CD14-positive monocyte (primary cell): Measurements from ENCODE around the gene IGF2BP2. TPM values are rescaled to one million over a fixed set of nuclear protein-coding genes. Genes with fewer than 3 reads are reported as not detected.

Source experiments
- DNase-seq, 3 donors: peaks; one replicate each; pipeline ENCODE4 v3.0.0-alpha.2; 2011 to 2022
- H2AFZ ChIP-seq: 2 replicates; pipeline ENCODE4 v1.6.0; 2012; ENCODE audit warnings: mild to moderate bottlenecking, low read depth, low read length, inconsistent platforms; ENCODE audit not compliant: insufficient read depth, poor library complexity, severe bottlenecking
- H3K27ac ChIP-seq, 2 donors: 1 replicate in 1 of 2; 2 replicates in 1 of 2; pipeline ENCODE4 v1.5.1; 2012 to 2013; ENCODE audit warnings: low read length in 2 of 2, control low read depth in 1 of 2, inconsistent platforms in 1 of 2, low read depth in 1 of 2, mild to moderate bottlenecking in 1 of 2
- H3K27me3 ChIP-seq, 2 donors: one replicate each; pipeline versions ENCODE4 v1.6.0 to v1.6.1; 2011 to 2013; ENCODE audit warnings: low read length in 2 of 2; ENCODE audit not compliant: control insufficient read depth in 2 of 2, insufficient read depth in 2 of 2
- H3K36me3 ChIP-seq, 2 donors: replicated peaks in 1 of 2; 1 replicate in 1 of 2; 2 replicates in 1 of 2; pipeline versions ENCODE4 v1.5.1 to v1.6.1; 2012 to 2013; ENCODE audit warnings: low read length in 2 of 2, control low read depth in 1 of 2, inconsistent platforms in 1 of 2, mild to moderate bottlenecking in 1 of 2; ENCODE audit not compliant: insufficient read depth in 2 of 2, control insufficient read depth in 1 of 2
- H3K4me1 ChIP-seq, 2 donors: 1 replicate in 1 of 2; 2 replicates in 1 of 2; pipeline versions ENCODE4 v1.5.1 to v1.6.1; 2012 to 2013; ENCODE audit warnings: low read length in 2 of 2, control low read depth in 1 of 2, inconsistent platforms in 1 of 2, mild to moderate bottlenecking in 1 of 2, moderate library complexity in 1 of 2; ENCODE audit not compliant: insufficient read depth in 2 of 2, control insufficient read depth in 1 of 2
- H3K4me2 ChIP-seq: replicated peaks from 2 replicates; pipeline ENCODE3; 2012; ENCODE audit warnings: low read length, moderate library complexity, mild to moderate bottlenecking; ENCODE audit not compliant: poor library complexity, severe bottlenecking; ENCODE audit errors: extremely low read depth
- H3K4me3 ChIP-seq, 3 experiments: fragments of 200-600 bp in 1 of 3; sonication (generic) in 1 of 3; replicated peaks in 1 of 3; 1 replicate in 2 of 3; 2 replicates in 1 of 3; pipeline ENCODE4 v1.5.1; 2011 to 2013; ENCODE audit warnings: low read length in 3 of 3, mild to moderate bottlenecking in 3 of 3, control low read depth in 2 of 3, low read depth in 2 of 3, inconsistent platforms in 1 of 3, moderate library complexity in 1 of 3
- H3K79me2 ChIP-seq: 2 replicates; pipeline ENCODE4 v1.6.0; 2012; ENCODE audit warnings: mild to moderate bottlenecking, control low read depth, inconsistent platforms, low read length, moderate library complexity; ENCODE audit not compliant: insufficient read depth
- H3K9ac ChIP-seq: 2 replicates; pipeline ENCODE4 v1.6.0; 2017; ENCODE audit warnings: low read length, mild to moderate bottlenecking; ENCODE audit not compliant: insufficient read depth, poor library complexity, severe bottlenecking
- H3K9me3 ChIP-seq, 2 donors: replicated peaks in 1 of 2; 1 replicate in 1 of 2; 2 replicates in 1 of 2; pipeline versions ENCODE4 v1.5.1 to v1.6.1; 2012 to 2013; ENCODE audit warnings: low read length in 2 of 2, control low read depth in 1 of 2; ENCODE audit not compliant: control insufficient read depth in 1 of 2, insufficient read depth in 1 of 2
- H4K20me1 ChIP-seq: 2 replicates; pipeline ENCODE4 v1.6.0; 2012; ENCODE audit warnings: mild to moderate bottlenecking, low read length, control low read depth, moderate library complexity; ENCODE audit not compliant: insufficient read depth
- H3K27ac Mint-ChIP-seq, 7 donors: one replicate each; pipeline ENCODE4 v1.8.0; 2020; ENCODE audit warnings: mild to moderate bottlenecking in 7 of 7, mixed read lengths in 7 of 7, moderate library complexity in 6 of 7, inconsistent platforms in 2 of 7
- H3K27me3 Mint-ChIP-seq, 3 donors: one replicate each; pipeline ENCODE4 v1.8.0; 2021 to 2022; ENCODE audit warnings: low read depth in 3 of 3, mild to moderate bottlenecking in 3 of 3, mixed read lengths in 3 of 3, moderate library complexity in 3 of 3, inconsistent platforms in 1 of 3
- H3K36me3 Mint-ChIP-seq, 2 donors: one replicate each; pipeline ENCODE4 v1.8.0; 2020; ENCODE audit warnings: mixed read lengths in 2 of 2, inconsistent platforms in 1 of 2, mild to moderate bottlenecking in 1 of 2
- H3K4me1 Mint-ChIP-seq: one replicate; pipeline ENCODE4 v1.8.0; 2020; ENCODE audit warnings: mild to moderate bottlenecking, mixed read lengths
- H3K4me3 Mint-ChIP-seq, 2 donors: one replicate each; pipeline ENCODE4 v1.8.0; 2020; ENCODE audit warnings: mild to moderate bottlenecking in 2 of 2, mixed read lengths in 2 of 2, moderate library complexity in 1 of 2
- H3K9me3 Mint-ChIP-seq, 7 donors: one replicate each; pipeline ENCODE4 v1.8.0; 2020 to 2022; ENCODE audit warnings: mixed read lengths in 7 of 7, mild to moderate bottlenecking in 6 of 7, moderate library complexity in 6 of 7, inconsistent platforms in 2 of 7
- CTCF ChIP-seq: fragments of 200-600 bp; IDR thresholded peaks from one replicate; pipeline ENCODE4 v1.8.0; 2022; ENCODE audit warnings: antibody characterized with exemption, mild to moderate bottlenecking
- WGBS: methylation state at CpG from one replicate; pipeline ENCODE4 v1.1.5; 2013; ENCODE audit warnings: missing lambda C conversion rate; ENCODE audit not compliant: insufficient coverage; 5-methylcytosine and 5-hydroxymethylcytosine counted together
- intact Hi-C, 2 donors: fragments of 100-400 bp; cut with micrococcal nuclease; formaldehyde crosslinking; loops; one replicate each; pipeline versions ENCODE4 v1.15.0 to v1.15.1; 2023
- polyA plus RNA-seq, 3 donors: library from polyadenylated mRNA; depleted of rRNA in 1 of 3; unstranded in 2 of 3; stranded (reverse) in 1 of 3; fragments of 300-500 nt in 2 of 3; fragments of >200 nt in 1 of 3; fragmentation: Illumina TruSeq in 2 of 3; gene quantifications; 1 replicate in 2 of 3; 2 replicates in 1 of 3; pipeline ENCODE4 v1.2.3, GENCODE V29; 2012 to 2021

The IGF2BP2 gene
- polyA plus RNA-seq, 3 donors, result 0.78 to 2.8 (median 1.00) TPM

DNA sequence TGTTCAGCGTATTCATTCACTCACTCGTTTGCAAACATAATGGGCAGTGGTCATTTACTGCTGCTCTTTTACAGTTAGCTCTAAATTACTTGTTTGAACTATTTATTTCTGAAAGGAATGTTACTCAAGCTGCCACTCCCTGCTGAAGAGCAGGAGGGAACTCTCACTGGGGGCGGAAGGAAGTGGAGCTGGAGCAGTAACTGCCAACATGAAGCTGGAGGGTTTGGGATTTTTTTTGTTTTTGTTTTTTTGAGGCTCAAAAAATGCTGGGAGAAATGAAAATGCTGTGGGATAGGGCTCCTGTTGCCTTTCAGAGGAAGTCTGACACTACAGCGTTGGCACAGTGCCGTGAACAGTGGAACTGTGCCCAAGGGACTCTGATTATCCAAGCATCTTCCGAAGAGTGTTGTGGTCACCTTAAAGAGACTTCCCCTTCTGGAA lies 194.6 kb downstream of the IGF2BP2 start:
- WGBS, result 37% methylated on average over 3 of the region's 6 CpGs
- Histone ChIP-seq H3K9ac (no peak overlapping the region), H2AFZ (no peak overlapping the region), H3K27me3 (no peaks in the 10 kb centered on the region), H3K4me2 (no peak overlapping the region), H3K36me3 (peaks cover 34 to 52% of the 10 kb centered on the region in 2 donors), H3K9me3 (no peaks in the 10 kb centered on the region), H3K4me3 (no peak overlapping the region), H3K4me1 (peaks cover 7 to 9% of the 10 kb centered on the region in 2 donors), H3K27ac (peak overlapping the region in 1 of 2 donors; percentile 22), H3K79me2 (no peaks in the 10 kb centered on the region), H4K20me1 (no peaks in the 10 kb centered on the region)
- H3K27ac Mint-ChIP-seq, result peak overlapping the region in 4 of 7 donors; percentile 6 to 43 (median 26)
- intact Hi-C loops, result no loop called here
- TF ChIP-seq CTCF, result no peak
- no peaks in the 10 kb centered on the region for H3K9me3 Mint-ChIP-seq
- peaks cover 20% of the 10 kb centered on the region for H3K4me1 Mint-ChIP-seq
- peaks cover 0 to 2% (median 0%) of the 10 kb centered on the region in 3 donors for H3K27me3 Mint-ChIP-seq
- peaks cover 43 to 55% of the 10 kb centered on the region in 2 donors for H3K36me3 Mint-ChIP-seq
- H3K4me3 Mint-ChIP-seq, result no peak overlapping the region
- DNase-seq, result no peak

GRCh38 chr3:185629554-185630181 lies 195.2 kb downstream of the IGF2BP2 start:
- Histone ChIP-seq H3K27ac (peak overlapping the region in 1 of 2 donors; percentile 22), H2AFZ (no peak overlapping the region), H3K4me3 (no peak overlapping the region), H3K4me1 (peaks cover 7 to 9% of the 10 kb centered on the region in 2 donors), H3K4me2 (no peak overlapping the region), H3K36me3 (peaks cover 37 to 57% of the 10 kb centered on the region in 2 donors), H3K9ac (no peak overlapping the region), H3K27me3 (no peaks in the 10 kb centered on the region), H4K20me1 (no peaks in the 10 kb centered on the region), H3K79me2 (no peaks in the 10 kb centered on the region), H3K9me3 (no peaks in the 10 kb centered on the region)
- Mint-ChIP-seq H3K4me3 (no peak overlapping the region), H3K27ac (peak overlapping the region in 1 of 7 donors; percentile 62), H3K27me3 (peaks cover 0 to 2% (median 0%) of the 10 kb centered on the region in 3 donors), H3K9me3 (no peaks in the 10 kb centered on the region), H3K36me3 (peaks cover 47 to 61% of the 10 kb centered on the region in 2 donors), H3K4me1 (peaks cover 20% of the 10 kb centered on the region)
- TF ChIP-seq CTCF, result no peak
- intact Hi-C loops, result no loop called here
- no peak for DNase-seq
- WGBS, result no CpG with 5 or more reads among the region's 4 CpGs
